CD4-positive, alpha-beta T cell treated with Interleukin-4 for 1 hour (primary cell): ENCODE measurements around the gene GPR179.

Source experiments
- DNase-seq, 2 donors: peaks; one replicate each; pipeline ENCODE4 v3.0.0-alpha.2; 2020 to 2022

Gene GPR179

GRCh38 chr17:38345743-38346142 is 2.0 kb upstream of the GPR179 start:
- no peak for DNase-seq

- no peak for DNase-seq
Observed at GRCh38 chr17:38344420-38344745, 627 bp upstream of the GPR179 start.

GRCh38 chr17:38342886-38343607 is 709 bp downstream of the GPR179 start:
- DNase-seq: no peak

GRCh38 chr17:38341035-38341721 is 2.6 kb downstream of the GPR179 start:
- DNase-seq: no peak

- DNase-seq: no peak
Observed at GRCh38 chr17:38339891-38340290, 3.9 kb downstream of the GPR179 start.

GRCh38 chr17:38338535-38338934 is 5.2 kb downstream of the GPR179 start:
- DNase-seq: no peak

- DNase-seq: no peak
Observed at GRCh38 chr17:38338053-38338452, 5.7 kb downstream of the GPR179 start.

GRCh38 chr17:38336838-38337237 is 6.9 kb downstream of the GPR179 start:
- no peak for DNase-seq

- no peak for DNase-seq
Observed at GRCh38 chr17:38334480-38335364, 9.0 kb downstream of the GPR179 start.

GRCh38 chr17:38333635-38334295 is 10.0 kb downstream of the GPR179 start:
- no peak for DNase-seq

- no peak for DNase-seq
Observed at GRCh38 chr17:38332735-38333134, 11.0 kb downstream of the GPR179 start.

GRCh38 chr17:38330941-38331411 is 12.8 kb downstream of the GPR179 start:
- no peak for DNase-seq

- no peak for DNase-seq
Observed at GRCh38 chr17:38329808-38330730, 13.7 kb downstream of the GPR179 start.

- no peak for DNase-seq
Observed at GRCh38 chr17:38329284-38329683, 14.5 kb downstream of the GPR179 start.

GRCh38 chr17:38328620-38329019 is 15.1 kb downstream of the GPR179 start:
- DNase-seq: no peak

- DNase-seq: no peak
Observed at GRCh38 chr17:38327936-38328335, 15.8 kb downstream of the GPR179 start.

- no peak for DNase-seq
Observed at GRCh38 chr17:38326996-38327792, 16.6 kb downstream of the GPR179 start.

GRCh38 chr17:38325221-38325851 is 18.4 kb downstream of the GPR179 start:
- DNase-seq: no peak

- DNase-seq: no peak
Observed at GRCh38 chr17:38324772-38325171, 19.0 kb downstream of the GPR179 start.

- no peak for DNase-seq
Observed at GRCh38 chr17:38324141-38324697, 19.5 kb downstream of the GPR179 start.
